Urinary bladder (tissue), 4 donors: ENCODE results near the gene GAL3ST2. TPM values are rescaled to one million over a fixed set of nuclear protein-coding genes. Genes with fewer than 3 reads are reported as not detected.
"Not testable (repeated sequence)": the region's sequence is repeated elsewhere in the genome, so short reads cannot be mapped to it uniquely, and the experiment has no call there.

ENCODE experiments used
- DNase-seq: peaks from one replicate; pipeline ENCODE4 v3.0.0-alpha.2; 2015; ENCODE audit errors: extremely low spot score
- H3K27ac ChIP-seq: one replicate; pipeline ENCODE4 v1.5.1; 2013; ENCODE audit warnings: low read depth, mild to moderate bottlenecking, moderate library complexity
- H3K36me3 ChIP-seq: one replicate; pipeline ENCODE4 v1.6.1; 2013; ENCODE audit warnings: mild to moderate bottlenecking, moderate library complexity; ENCODE audit not compliant: insufficient read depth
- H3K4me1 ChIP-seq: one replicate; pipeline ENCODE4 v1.6.1; 2013; ENCODE audit warnings: mild to moderate bottlenecking, moderate library complexity; ENCODE audit not compliant: insufficient read depth
- H3K4me3 ChIP-seq: one replicate; pipeline ENCODE4 v1.5.1; 2013; ENCODE audit warnings: low read depth, low read length
- WGBS: extraction: QIAGEN DNeasy Blood & Tissue Kit; methylation state at CpG from one replicate; pipeline ENCODE4 v1.1.7; 2013; 5-methylcytosine and 5-hydroxymethylcytosine counted together
- polyA plus RNA-seq: library from polyadenylated mRNA; stranded (reverse); fragments of 200-250 nt; gene quantifications from one replicate; pipeline ENCODE4 v1.2.3, GENCODE V29; 2013
- total RNA-seq: library from RNA; depleted of rRNA; stranded (reverse); fragments of >200 nt; gene quantifications from one replicate; pipeline ENCODE4 v1.2.3, GENCODE V29; 2014
- donor health status: healthy with polysubstance abuse.
- donor health status: healthy.

GAL3ST2 gene
- total and polyA plus RNA-seq, 2 donors: not detected

DNA sequence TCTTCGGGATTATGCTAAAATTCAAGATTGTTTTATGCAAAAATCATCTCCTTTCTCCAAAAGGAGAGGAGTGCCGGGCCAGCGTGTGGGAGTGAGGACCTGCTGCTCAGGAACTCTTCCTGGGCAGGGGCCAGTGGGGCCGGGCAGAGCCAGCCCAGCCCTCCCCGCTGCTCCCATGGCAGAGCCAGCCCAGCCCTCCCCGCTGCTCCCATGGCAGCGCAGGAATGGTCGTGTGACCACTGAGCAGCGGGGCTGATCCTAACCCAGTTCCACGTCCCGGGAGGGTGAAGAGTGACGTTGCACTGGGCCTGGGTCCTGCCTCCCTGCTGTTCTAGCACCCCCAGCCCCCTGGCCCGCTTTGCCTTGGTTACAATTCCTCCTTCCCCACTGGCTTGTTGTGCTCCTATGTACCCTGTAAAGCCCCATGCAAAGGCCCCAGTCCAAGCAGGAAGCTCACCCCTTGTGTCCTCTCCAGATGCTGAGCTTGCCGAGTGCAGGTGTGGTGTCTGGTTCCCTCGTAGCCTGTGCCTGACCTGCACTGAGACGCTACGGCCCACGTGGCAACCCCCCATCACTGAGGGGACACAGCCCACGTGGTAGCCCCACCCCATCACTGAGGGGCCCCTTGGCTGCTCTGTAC, 20.9 kb downstream of the GAL3ST2 start:
- no peaks in the 10 kb centered on the region for H3K36me3 ChIP-seq
- H3K27ac ChIP-seq: no peak overlapping the region
- no peak overlapping the region for H3K4me3 ChIP-seq
- WGBS: 81% methylated on average over 19 of the region's 19 CpGs
- no peak for DNase-seq
- no peaks in the 10 kb centered on the region for H3K4me1 ChIP-seq

DNA sequence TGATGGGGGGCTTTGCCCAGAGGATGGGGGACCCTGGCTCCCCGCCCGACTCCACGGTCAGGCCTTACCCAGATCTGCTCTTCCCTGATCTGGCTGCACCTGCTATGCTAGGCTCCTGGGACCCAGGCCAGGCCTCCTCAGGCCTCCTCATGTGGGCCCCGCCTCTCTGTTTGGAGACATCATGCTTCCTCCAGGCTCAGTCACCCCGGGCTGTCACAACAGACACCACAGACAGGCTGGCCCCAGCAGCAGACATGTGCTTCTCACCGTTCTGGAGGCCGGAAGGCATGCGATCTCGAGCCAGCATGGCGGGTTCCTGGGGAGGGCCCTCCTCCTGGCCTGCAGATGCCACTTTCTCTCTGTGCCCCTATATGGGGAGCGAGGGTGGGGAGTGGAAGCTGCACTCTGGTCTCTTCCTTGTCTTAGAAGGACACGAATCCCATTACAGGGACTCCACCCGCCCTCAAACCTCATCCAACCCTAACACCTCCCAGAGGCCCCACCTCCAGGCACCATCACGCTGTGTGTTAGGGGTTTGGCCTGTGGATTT, 21.5 kb downstream of the GAL3ST2 start:
- Histone ChIP-seq H3K36me3 (no peaks in the 10 kb centered on the region), H3K4me3 (no peak overlapping the region), H3K4me1 (no peaks in the 10 kb centered on the region), H3K27ac (no peak overlapping the region)
- DNase-seq: no peak
- 88% methylated on average over 14 of the region's 14 CpGs for WGBS

DNA sequence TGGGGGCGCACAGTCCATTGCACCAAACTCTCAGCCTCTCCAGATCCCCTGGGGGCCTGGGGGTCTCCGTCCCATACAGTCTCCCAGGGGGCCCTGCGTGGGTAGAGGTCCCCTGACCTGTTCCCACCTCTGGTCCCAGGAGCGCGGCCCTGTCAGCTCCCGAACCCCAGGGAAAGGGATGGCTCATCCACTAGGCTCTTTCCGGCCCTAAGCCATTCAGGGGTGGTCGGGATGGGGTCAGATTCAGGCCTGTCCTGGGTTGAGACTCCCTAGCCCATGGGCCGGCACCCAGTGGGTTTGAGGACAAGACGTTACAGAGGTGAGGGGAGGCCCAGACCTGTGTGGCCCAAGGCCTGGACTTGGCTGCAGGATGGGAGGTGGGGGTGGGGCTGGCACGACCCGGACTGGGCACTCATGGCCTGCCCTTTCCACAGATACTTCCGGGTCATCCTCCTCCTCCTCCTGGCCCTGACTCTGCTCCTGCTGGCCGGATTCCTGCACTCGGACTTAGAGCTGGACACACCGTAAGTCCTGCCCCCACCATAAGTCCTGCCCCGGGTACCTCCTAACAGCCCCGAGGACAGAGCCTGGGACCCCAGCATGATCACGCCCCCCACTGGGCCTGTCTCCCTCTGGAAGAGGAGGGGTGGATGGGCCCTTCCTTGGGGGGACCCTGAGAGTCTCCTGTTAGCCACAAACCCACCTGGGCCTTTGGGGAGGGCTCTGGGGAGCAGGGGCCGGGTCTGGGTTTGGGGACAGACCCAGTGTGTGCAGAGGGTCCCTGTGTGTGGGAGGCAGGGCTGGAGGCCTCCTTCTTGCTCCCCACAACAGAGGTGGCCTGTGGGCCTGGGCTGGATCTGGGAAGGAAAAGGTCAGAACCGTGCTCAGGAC, 22.3 kb downstream of the GAL3ST2 start:
- WGBS: 90% methylated on average over 21 of the region's 21 CpGs

DNA sequence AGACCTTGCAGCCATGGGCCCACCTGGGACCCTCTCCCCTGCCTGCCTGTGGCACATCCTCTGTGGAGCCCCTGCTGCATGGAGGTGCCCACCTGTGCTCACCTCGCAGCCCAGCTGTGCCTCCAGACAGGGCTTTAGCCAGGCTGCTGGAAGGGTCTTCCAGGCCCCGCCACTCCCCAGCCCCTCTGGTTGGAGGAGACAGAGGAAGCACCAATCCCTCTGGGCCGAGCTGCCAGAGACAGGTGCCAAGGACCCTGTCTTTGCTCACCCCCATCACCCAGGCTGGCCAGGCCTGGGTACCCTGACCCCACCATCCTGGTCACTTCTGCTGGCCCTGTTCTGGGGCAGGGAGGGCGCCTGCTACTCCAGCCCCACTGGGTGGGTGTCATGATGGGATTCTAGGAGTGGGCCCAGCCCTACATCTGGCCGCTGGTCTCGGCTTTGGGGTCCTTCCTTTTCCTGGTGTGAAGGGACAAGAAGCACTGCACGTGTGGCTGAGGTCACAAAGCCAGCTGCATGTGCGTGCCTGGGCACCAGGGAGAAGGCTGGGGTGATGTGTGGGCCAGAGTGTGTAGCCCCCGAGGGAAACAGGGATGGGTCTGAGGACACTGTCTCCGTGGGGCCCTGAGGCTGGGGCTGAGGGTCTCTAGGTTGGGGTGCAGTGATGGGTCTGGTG, 23.0 kb downstream of the GAL3ST2 start:
- peaks cover 3% of the 10 kb centered on the region for H3K4me1 ChIP-seq
- no peak overlapping the region for H3K27ac ChIP-seq
- WGBS: 88% methylated on average over 10 of the region's 10 CpGs
- no peak for DNase-seq
- no peaks in the 10 kb centered on the region for H3K36me3 ChIP-seq
- H3K4me3 ChIP-seq: no peak overlapping the region

More for the DNA sequence above, 22.3 kb downstream of the GAL3ST2 start:
- H3K4me1 ChIP-seq: peaks cover 2% of the 10 kb centered on the region
- H3K36me3 ChIP-seq: no peaks in the 10 kb centered on the region
- H3K4me3 ChIP-seq: no peak overlapping the region
- no peak for DNase-seq
- no peak overlapping the region for H3K27ac ChIP-seq

GRCh38 chr2:241800198-241800903, 23.7 kb downstream of the GAL3ST2 start:
- not testable (repeated sequence) for H3K4me1 ChIP-seq, H3K4me3 ChIP-seq, DNase-seq, H3K27ac ChIP-seq, H3K36me3 ChIP-seq
- 79% methylated on average over 35 of the region's 35 CpGs for WGBS

DNA sequence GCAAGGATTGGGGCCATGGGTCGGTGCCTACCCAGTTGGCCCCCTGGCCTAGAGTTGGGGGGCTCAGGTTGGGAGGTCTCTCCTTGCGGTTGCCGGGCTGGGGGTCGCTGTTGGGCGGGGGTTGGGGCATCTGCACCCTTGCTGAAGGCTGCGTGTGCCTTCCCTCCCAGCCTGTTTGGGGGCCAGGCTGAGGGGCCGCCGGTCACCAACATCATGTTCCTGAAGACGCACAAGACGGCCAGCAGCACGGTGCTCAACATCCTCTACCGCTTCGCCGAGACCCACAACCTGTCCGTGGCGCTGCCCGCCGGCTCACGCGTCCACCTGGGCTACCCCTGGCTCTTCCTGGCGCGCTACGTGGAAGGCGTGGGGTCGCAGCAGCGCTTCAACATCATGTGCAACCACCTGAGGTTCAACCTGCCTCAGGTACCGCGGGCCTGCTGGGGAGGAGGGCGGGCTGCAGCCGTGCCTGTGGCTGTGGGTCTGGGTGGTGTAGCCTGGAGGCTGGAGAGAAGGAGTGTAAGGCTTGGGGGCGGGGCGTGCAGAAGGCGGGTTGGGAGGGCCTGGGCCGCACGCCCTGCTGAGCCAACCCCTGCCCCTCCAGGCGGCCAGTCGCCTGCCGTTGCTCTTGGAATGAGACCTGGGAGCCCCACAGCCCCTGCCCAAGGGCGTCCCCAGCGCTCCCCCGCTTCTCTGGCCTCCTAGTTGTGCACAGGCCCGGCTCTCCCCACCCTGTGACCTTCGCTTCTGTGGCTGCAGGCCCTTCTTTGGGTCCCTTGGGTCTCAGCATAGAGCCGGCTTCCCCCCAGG, 25.2 kb downstream of the GAL3ST2 start:
- no peak overlapping the region for H3K4me3 ChIP-seq
- H3K27ac ChIP-seq: no peak overlapping the region
- 75% methylated on average over 44 of the region's 44 CpGs for WGBS
- no peaks in the 10 kb centered on the region for H3K36me3 ChIP-seq
- H3K4me1 ChIP-seq: peaks cover 3% of the 10 kb centered on the region
- no peak for DNase-seq

- H3K4me3 ChIP-seq: no peak overlapping the region
- no peak for DNase-seq
- H3K27ac ChIP-seq: no peak overlapping the region
- WGBS: 60% methylated on average over 32 of the region's 32 CpGs
- H3K4me1 ChIP-seq: peaks cover 3% of the 10 kb centered on the region
- no peaks in the 10 kb centered on the region for H3K36me3 ChIP-seq
Observed at GRCh38 chr2:241802421-241803318, 26.0 kb downstream of the GAL3ST2 start.

DNA sequence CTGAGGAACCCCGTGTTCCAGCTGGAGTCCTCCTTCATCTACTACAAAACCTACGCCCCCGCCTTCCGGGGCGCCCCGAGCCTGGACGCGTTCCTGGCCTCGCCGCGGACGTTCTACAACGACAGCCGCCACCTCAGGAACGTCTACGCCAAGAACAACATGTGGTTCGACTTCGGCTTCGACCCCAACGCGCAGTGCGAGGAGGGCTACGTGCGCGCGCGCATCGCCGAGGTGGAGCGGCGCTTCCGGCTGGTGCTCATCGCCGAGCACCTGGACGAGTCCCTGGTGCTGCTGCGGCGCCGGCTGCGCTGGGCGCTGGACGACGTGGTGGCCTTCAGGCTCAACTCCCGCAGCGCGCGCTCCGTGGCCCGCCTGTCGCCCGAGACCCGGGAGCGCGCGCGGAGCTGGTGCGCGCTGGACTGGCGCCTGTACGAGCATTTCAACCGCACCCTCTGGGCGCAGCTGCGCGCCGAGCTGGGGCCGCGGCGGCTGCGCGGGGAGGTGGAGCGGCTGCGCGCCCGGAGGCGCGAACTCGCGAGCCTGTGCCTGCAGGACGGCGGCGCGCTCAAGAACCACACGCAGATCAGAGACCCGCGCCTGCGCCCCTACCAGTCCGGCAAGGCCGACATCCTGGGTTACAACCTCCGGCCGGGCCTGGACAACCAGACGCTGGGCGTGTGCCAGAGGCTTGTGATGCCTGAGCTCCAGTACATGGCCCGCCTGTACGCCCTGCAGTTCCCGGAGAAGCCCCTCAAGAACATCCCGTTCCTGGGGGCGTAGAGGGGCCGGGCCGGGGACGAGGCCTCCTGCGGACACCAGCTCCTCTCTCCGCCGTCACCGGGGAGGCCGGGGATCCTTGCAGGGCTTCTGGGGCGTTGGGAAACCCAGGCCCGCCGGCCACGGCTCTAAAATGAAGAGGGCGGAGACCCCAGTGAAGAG, 27.0 kb downstream of the GAL3ST2 start:
- H3K36me3 ChIP-seq: no peaks in the 10 kb centered on the region
- H3K4me3 ChIP-seq: peak overlapping the region; percentile 45
- DNase-seq: no peak
- H3K4me1 ChIP-seq: peaks cover 3% of the 10 kb centered on the region
- no peak overlapping the region for H3K27ac ChIP-seq
- 2% methylated on average over 109 of the region's 109 CpGs for WGBS

DNA sequence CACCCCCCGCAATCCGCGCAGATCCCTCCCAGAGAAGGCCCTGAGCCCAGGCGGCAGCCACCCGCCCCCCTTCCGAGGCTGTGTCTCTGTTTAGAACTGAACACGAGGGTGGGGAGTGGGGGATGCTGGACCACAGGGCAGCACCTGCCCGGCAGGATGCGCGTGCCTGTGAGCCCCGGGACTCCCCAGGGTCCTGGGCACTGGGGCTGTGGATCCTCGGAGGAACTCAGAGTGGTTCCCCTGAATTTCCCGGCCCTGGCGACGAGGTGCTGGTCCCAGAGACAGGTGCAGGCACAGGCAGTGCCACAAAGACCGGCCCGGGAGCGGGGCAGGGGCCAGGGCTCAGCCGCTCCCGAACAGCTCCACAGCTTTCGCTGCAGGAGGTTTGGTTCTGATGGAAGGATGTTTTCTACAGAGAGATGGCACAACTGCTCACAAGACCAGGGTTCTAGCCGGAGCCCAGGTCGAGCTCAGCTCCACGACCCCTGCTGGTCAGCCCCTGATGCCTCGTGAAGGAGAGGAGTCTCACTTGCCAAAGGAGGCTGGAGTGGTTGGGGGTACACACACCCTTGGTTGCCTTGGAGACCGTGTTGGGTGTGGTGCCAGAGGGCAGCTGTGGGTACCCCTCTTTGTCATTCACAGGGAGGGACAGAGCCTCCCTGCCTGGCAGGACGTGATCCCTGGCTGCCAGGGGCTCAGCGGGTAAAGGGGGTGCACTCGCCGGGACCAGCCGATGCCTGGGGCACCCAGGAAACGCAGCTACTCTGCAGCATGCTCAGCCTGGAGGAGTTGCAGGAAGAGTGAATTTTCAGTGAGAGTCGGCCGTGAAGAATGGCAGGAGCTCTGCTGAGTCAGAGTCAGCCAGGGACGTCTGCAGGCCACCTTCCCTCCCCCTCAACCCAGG, 28.0 kb downstream of the GAL3ST2 start:
- peaks cover 3% of the 10 kb centered on the region for H3K4me1 ChIP-seq
- no peak for DNase-seq
- peak overlapping the region; percentile 45 for H3K4me3 ChIP-seq
- H3K36me3 ChIP-seq: no peaks in the 10 kb centered on the region
- no peak overlapping the region for H3K27ac ChIP-seq
- WGBS: 22% methylated on average over 35 of the region's 35 CpGs

GRCh38 chr2:241806217-241806616, 29.6 kb downstream of the GAL3ST2 start:
- not testable (repeated sequence) for H3K4me1 ChIP-seq, H3K27ac ChIP-seq, DNase-seq, H3K4me3 ChIP-seq, H3K36me3 ChIP-seq
- WGBS: 29% methylated on average over 2 of the region's 8 CpGs
